Right atrium auricular region (tissue), 2 donors: ENCODE data around the gene RFTN1. TPM values are rescaled to one million over a fixed set of nuclear protein-coding genes. Genes with fewer than 3 reads are reported as not detected.

Source experiments
- DNase-seq: peaks from one replicate; pipeline ENCODE4 v3.0.0-alpha.2; 2019; ENCODE audit warnings: low spot score
- H3K27ac ChIP-seq, 2 donors: fragments of 200-600 bp; sonication (generic); 1 replicate in 1 of 2; 2 replicates in 1 of 2; pipeline ENCODE4 v1.5.1; 2016 to 2019
- H3K27me3 ChIP-seq, 2 donors: fragments of 200-600 bp; sonication (generic); one replicate each; pipeline versions ENCODE4 v1.5.1 to v1.6.0; 2017 to 2019
- H3K36me3 ChIP-seq: fragments of 200-600 bp; sonication (generic); one replicate; pipeline ENCODE4 v1.5.1; 2016
- H3K4me1 ChIP-seq, 2 donors: fragments of 200-600 bp; sonication (generic); one replicate each; pipeline versions ENCODE4 v1.5.1 to v1.6.0; 2017 to 2019
- H3K4me3 ChIP-seq, 2 donors: fragments of 200-600 bp; sonication (generic); 1 replicate in 1 of 2; 2 replicates in 1 of 2; pipeline ENCODE4 v1.5.1; 2017 to 2019; ENCODE audit warnings: mild to moderate bottlenecking in 1 of 2, moderate library complexity in 1 of 2
- H3K9me3 ChIP-seq, 2 donors: fragments of 200-600 bp; sonication (generic); one replicate each; pipeline ENCODE4 v1.5.1; 2019
- CTCF ChIP-seq, 2 donors: fragments of 200-600 bp; sonication (generic); IDR thresholded peaks; one replicate each; pipeline ENCODE4 v1.5.1; 2019; ENCODE audit warnings: antibody characterized with exemption in 2 of 2
- total RNA-seq, 2 donors: library from RNA; depleted of rRNA; stranded (reverse); fragments of >200 nt; gene quantifications; one replicate each; pipeline ENCODE4 v1.1.0, GENCODE V29; 2016

Gene RFTN1
- total RNA-seq, 2 donors from 2014 or later, result 15.9 to 33.6 TPM

- no peaks in the 10 kb centered on the region for H3K27me3 ChIP-seq
- peak overlapping the region; percentile 49 to 56 for H3K27ac ChIP-seq
- H3K4me3 ChIP-seq, result no peak overlapping the region
- no peaks in the 10 kb centered on the region for H3K36me3 ChIP-seq
- DNase-seq, result no peak
- TF ChIP-seq CTCF (IDR thresholded peaks at IDR 0.05), result no peak
- peaks cover 0 to 11% of the 10 kb centered on the region in 2 donors for H3K4me1 ChIP-seq
- no peaks in the 10 kb centered on the region for H3K9me3 ChIP-seq
Observed at GRCh38 chr3:16439163-16439847, 74.2 kb downstream of the RFTN1 start.

GRCh38 chr3:16437640-16438039, 75.9 kb downstream of the RFTN1 start:
- DNase-seq, result no peak
- no peaks in the 10 kb centered on the region for H3K27me3 ChIP-seq
- no peak overlapping the region for H3K27ac ChIP-seq
- H3K36me3 ChIP-seq, result no peaks in the 10 kb centered on the region
- no peaks in the 10 kb centered on the region for H3K9me3 ChIP-seq
- TF ChIP-seq CTCF (IDR thresholded peaks at IDR 0.05), result no peak
- peaks cover 0 to 11% of the 10 kb centered on the region in 2 donors for H3K4me1 ChIP-seq
- H3K4me3 ChIP-seq, result no peak overlapping the region

DNA sequence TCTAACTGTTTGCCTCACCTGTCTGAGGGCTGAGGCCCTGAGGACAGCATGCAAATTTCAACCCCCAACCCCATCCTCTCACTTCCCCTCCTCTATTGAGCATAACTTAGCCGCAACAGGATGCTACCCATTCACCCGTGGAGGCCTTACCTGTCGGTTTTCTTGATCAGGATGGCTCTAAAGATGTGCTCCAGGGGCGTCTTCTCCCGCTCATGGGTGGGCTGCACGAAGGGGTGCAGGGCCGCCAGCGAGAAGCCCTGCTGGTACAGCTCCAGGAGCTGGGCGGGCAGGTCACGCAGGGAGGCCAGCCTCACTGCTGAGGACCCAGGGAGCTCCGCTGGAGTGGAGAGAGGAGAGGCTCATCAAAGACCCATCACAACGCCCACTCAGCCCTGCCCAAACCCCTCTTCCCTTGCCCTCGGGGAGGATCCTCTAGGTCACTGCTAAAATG, 79.8 kb downstream of the RFTN1 start:
- H3K27ac ChIP-seq, result no peak overlapping the region
- no peaks in the 10 kb centered on the region for H3K36me3 ChIP-seq
- no peak for TF ChIP-seq CTCF (IDR thresholded peaks at IDR 0.05)
- no peak for DNase-seq
- no peaks in the 10 kb centered on the region for H3K9me3 ChIP-seq
- no peaks in the 10 kb centered on the region for H3K4me1 ChIP-seq
- H3K27me3 ChIP-seq, result no peaks in the 10 kb centered on the region
- H3K4me3 ChIP-seq, result no peak overlapping the region

- TF ChIP-seq CTCF (IDR thresholded peaks at IDR 0.05), result no peak
Observed at GRCh38 chr3:16432714-16433113, 80.8 kb downstream of the RFTN1 start.

GRCh38 chr3:16430717-16431630, 82.5 kb downstream of the RFTN1 start:
- H3K4me3 ChIP-seq, result no peak overlapping the region
- H3K27me3 ChIP-seq, result no peaks in the 10 kb centered on the region
- H3K27ac ChIP-seq, result no peak overlapping the region
- peaks cover 0 to 13% of the 10 kb centered on the region in 2 donors for H3K4me1 ChIP-seq
- no peaks in the 10 kb centered on the region for H3K9me3 ChIP-seq
- DNase-seq, result no peak
- no peaks in the 10 kb centered on the region for H3K36me3 ChIP-seq
- TF ChIP-seq CTCF (IDR thresholded peaks at IDR 0.05), result no peak

More at GRCh38 chr3:16432714-16433113, 80.8 kb downstream of the RFTN1 start:
- DNase-seq, result no peak
- no peaks in the 10 kb centered on the region for H3K27me3 ChIP-seq
- peaks cover 0 to 5% of the 10 kb centered on the region in 2 donors for H3K4me1 ChIP-seq
- no peak overlapping the region for H3K27ac ChIP-seq
- no peaks in the 10 kb centered on the region for H3K9me3 ChIP-seq
- no peak overlapping the region for H3K4me3 ChIP-seq
- H3K36me3 ChIP-seq, result no peaks in the 10 kb centered on the region
